Measurements from ENCODE around the gene MGA.
A peak's percentile ranks its signal among the peaks of the same experiment; 100 is the strongest.

MGA gene

GRCh38 chr15:41655716-41656115, 4.5 kb upstream of the MGA start:
- FAIRE-seq (no peak), DNase-seq (ENCODE audit: extremely low spot score, insufficient read length, low read depth) (no peak)

- DNase-seq (ENCODE audit: extremely low spot score, insufficient read length, low read depth) (no peak), FAIRE-seq (no peak)
Observed at GRCh38 chr15:41656188-41656587, 4.0 kb upstream of the MGA start.

DNA sequence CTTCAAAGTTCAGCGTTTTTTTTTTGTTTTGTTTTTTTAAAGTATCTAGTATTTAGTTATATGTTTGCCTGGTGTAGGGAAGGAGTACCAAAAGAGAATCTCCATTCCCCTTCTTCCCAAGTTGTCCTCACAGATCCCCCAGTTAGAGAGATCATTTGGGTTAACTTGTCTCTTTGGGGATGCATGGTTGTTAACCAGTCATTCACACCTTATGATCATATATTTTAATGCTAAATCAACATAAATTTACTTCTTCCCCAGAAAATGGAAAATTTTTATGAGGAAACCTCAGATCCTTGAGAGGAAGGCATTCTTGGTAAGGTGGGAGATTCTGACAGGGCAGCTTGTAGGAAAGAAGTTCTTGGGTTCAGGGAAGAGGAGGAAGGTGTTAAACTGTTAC, 1.5 kb upstream of the MGA start:
- FAIRE-seq (no peak), DNase-seq (ENCODE audit: extremely low spot score, insufficient read length, low read depth) (no peak)

- no peak for DNase-seq (ENCODE audit: extremely low spot score, insufficient read length, low read depth)
- no peak for FAIRE-seq
Observed at GRCh38 chr15:41659190-41659589, 1.0 kb upstream of the MGA start.

- no peak for FAIRE-seq
- no peak for DNase-seq (ENCODE audit: extremely low spot score, insufficient read length, low read depth)
Observed at GRCh38 chr15:41659855-41660234, 360 bp upstream of the MGA start.

- FAIRE-seq (no peak), DNase-seq (ENCODE audit: extremely low spot score, insufficient read length, low read depth) (no peak)
Observed at GRCh38 chr15:41661078-41661517, 893 bp downstream of the MGA start.

GRCh38 chr15:41661518-41662225, 1.5 kb downstream of the MGA start:
- FAIRE-seq (peak; percentile 91), DNase-seq (ENCODE audit: extremely low spot score, insufficient read length, low read depth) (peak; percentile 32)

- FAIRE-seq (no peak), DNase-seq (ENCODE audit: extremely low spot score, insufficient read length, low read depth) (no peak)
Observed at GRCh38 chr15:41666353-41666920, 6.2 kb downstream of the MGA start.

DNA sequence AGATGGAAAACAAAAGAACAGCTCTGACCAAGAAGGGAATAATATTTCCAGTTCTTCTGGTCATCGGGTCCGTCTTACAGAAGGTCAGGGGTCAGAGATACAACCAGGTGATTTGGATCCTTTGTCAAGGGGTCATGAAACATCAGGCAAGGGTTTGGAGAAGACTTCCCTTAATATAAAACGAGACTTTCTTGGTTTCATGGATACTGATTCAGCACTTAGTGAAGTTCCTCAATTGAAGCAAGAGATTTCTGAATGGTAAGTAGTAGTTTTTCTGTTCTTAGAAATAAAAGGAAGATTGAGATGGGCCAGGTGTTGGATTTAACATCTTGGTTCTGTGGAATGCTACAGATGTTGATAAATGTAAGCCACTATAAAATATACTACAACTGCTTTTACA, 9.5 kb downstream of the MGA start:
- DNase-seq (ENCODE audit: extremely low spot score, insufficient read length, low read depth) (no peak), FAIRE-seq (no peak)

- DNase-seq (ENCODE audit: extremely low spot score, insufficient read length, low read depth): no peak
- FAIRE-seq: no peak
Observed at GRCh38 chr15:41671656-41672648, 11.7 kb downstream of the MGA start.

- no peak for DNase-seq (ENCODE audit: extremely low spot score, insufficient read length, low read depth)
- no peak for FAIRE-seq
Observed at GRCh38 chr15:41675337-41675736, 15.1 kb downstream of the MGA start.

- DNase-seq (ENCODE audit: extremely low spot score, insufficient read length, low read depth): no peak
- FAIRE-seq: no peak
Observed at GRCh38 chr15:41678742-41679141, 18.5 kb downstream of the MGA start.

- DNase-seq (ENCODE audit: extremely low spot score, insufficient read length, low read depth) (no peak), FAIRE-seq (no peak)
Observed at GRCh38 chr15:41683955-41684354, 23.8 kb downstream of the MGA start.

GRCh38 chr15:41688671-41689070, 28.5 kb downstream of the MGA start:
- FAIRE-seq (no peak), DNase-seq (ENCODE audit: extremely low spot score, insufficient read length, low read depth) (no peak)

DNA sequence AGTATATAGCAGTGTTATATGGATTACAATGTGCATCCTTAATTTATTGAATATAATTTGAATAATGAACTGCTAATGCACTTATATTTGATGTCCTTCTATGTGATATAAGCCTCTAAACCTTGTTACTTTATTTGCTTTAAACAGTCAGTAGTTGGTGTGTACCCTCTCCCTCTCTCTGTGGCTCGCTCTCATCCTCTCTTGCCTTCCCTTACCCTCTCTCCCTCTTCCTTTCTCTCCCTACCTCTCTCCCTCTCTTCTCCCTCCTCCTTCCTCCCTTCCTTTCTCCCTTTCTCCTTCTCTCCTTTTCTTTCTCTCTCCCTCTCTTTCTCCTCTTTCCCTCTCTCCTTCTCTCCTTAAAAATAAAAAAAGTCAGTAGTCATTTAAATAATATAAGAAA, 28.9 kb downstream of the MGA start:
- no peak for FAIRE-seq
- no peak for DNase-seq (ENCODE audit: extremely low spot score, insufficient read length, low read depth)

- no peak for DNase-seq (ENCODE audit: extremely low spot score, insufficient read length, low read depth)
- no peak for FAIRE-seq
Observed at GRCh38 chr15:41689834-41690233, 29.6 kb downstream of the MGA start.

DNA sequence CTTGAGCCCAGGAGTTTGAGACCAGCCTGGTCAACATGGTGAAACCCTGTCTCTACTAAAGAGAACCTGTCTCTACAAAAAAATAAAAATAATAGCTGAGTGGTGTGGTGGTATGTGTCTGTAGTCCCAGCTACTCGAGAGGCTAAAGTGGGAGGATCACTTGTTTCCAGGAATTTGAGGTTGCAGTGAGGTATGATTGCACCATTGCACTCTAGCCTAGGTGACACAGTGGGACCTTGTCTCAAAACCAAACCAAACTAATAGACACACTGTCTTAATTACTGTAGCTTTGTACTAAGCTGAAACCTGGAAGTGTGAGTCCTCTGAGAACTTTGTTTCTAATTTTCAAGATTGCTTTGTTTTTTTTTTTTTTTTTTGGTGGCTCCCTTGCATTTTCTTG, 30.4 kb downstream of the MGA start:
- FAIRE-seq: no peak
- no peak for DNase-seq (ENCODE audit: extremely low spot score, insufficient read length, low read depth)

DNA sequence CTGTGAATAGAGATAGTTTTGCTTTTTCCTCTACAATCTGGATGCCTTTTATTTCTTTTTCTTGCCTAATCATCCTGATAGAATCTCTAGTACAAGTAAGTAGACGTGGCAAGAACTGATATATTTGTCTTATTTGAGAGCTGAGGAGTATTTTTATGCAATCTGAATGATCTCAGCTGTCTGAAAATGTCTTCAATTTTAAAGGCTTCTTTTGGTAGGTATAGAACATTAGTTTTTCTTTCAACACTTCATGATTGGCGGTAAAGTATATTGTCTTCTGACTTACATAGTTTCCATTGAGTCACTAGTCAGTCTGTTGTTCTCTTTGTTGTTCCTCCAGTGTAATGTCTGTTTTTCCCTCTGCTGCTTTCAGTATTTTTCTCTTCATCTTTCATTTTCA, 31.3 kb downstream of the MGA start:
- DNase-seq (ENCODE audit: extremely low spot score, insufficient read length, low read depth) (no peak), FAIRE-seq (peak; percentile 45)

DNA sequence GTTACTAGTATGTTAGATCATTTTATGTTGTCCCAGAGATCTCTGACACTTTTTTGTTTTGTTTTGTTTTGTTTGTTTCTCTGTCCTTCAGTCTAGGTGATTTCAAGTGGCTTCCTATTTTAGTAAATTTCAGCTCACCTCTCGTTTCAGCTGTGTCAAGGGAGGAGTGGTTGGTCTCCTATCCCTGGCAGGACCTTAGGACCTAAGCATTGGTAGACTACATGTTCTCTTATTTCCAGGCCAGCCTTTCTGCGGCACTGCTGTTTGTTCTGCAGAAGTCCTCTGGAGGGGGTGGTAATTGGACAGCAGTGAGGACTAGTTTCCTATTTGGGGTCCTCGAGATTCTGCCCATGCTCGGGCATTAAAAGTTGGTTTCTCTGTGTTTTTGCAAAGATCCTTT, 31.8 kb downstream of the MGA start:
- FAIRE-seq: no peak
- DNase-seq (ENCODE audit: extremely low spot score, insufficient read length, low read depth): no peak

- FAIRE-seq (no peak), DNase-seq (ENCODE audit: extremely low spot score, insufficient read length, low read depth) (no peak)
Observed at GRCh38 chr15:41693757-41694156, 33.6 kb downstream of the MGA start.

All from GM18507 (cell line).